Keratinocyte (primary cell): ENCODE results near the gene NOD1. TPM values are rescaled to one million over a fixed set of nuclear protein-coding genes. Genes with fewer than 3 reads are reported as not detected.

Experiments used
- DNase-seq: peaks from one replicate; pipeline ENCODE4 v3.0.0-alpha.2; 2011; ENCODE audit warnings: low read depth, missing footprints, low spot score
- FAIRE-seq: peaks from 2 replicates; lab custom pipeline; 2011; peaks lifted over from hg19 to GRCh38; lab: Jason Lieb, UNC
- H2AFZ ChIP-seq: 2 replicates; pipeline ENCODE4 v1.6.0; 2012; ENCODE audit warnings: low read length, control low read depth, inconsistent platforms; ENCODE audit not compliant: control insufficient read depth
- H3K27ac ChIP-seq: 2 replicates; pipeline ENCODE4 v1.5.1; 2011; ENCODE audit warnings: low read length; ENCODE audit not compliant: control insufficient read depth, insufficient read depth
- H3K27me3 ChIP-seq: 3 replicates; pipeline ENCODE4 v1.6.0; 2011; ENCODE audit warnings: low read length; ENCODE audit not compliant: control insufficient read depth, insufficient read depth; ENCODE audit errors: extremely low read depth
- H3K36me3 ChIP-seq, 2 experiments: 2 replicates in 1 of 2; 3 replicates in 1 of 2; pipeline ENCODE4 v1.5.1; 2011; ENCODE audit warnings: low read length in 2 of 2, mild to moderate bottlenecking in 1 of 2; ENCODE audit not compliant: control insufficient read depth in 2 of 2, insufficient read depth in 2 of 2; ENCODE audit errors: extremely low read depth in 1 of 2
- H3K4me1 ChIP-seq: 3 replicates; pipeline ENCODE4 v1.5.1; 2011; ENCODE audit warnings: low read length; ENCODE audit not compliant: control insufficient read depth, insufficient read depth; ENCODE audit errors: extremely low read depth
- H3K4me2 ChIP-seq: 3 replicates; pipeline ENCODE4 v1.6.0; 2011; ENCODE audit warnings: low read depth, low read length; ENCODE audit not compliant: control insufficient read depth, insufficient read depth; ENCODE audit errors: extremely low read depth
- H3K4me3 ChIP-seq, 3 experiments: fragments of 200-600 bp in 1 of 3; sonication (generic) in 1 of 3; 2 replicates in 2 of 3; 3 replicates in 1 of 3; pipeline ENCODE4 v1.5.1; 2011 to 2016; ENCODE audit warnings: low read length in 3 of 3, mild to moderate bottlenecking in 3 of 3, control low read depth in 2 of 3, inconsistent platforms in 1 of 3, low read depth in 1 of 3, mixed read lengths in 1 of 3, mixed run types in 1 of 3, moderate library complexity in 1 of 3; ENCODE audit not compliant: control insufficient read depth in 2 of 3, insufficient read depth in 2 of 3; ENCODE audit errors: extremely low read depth in 1 of 3
- H3K79me2 ChIP-seq: 2 replicates; pipeline ENCODE4 v1.6.0; 2012; ENCODE audit warnings: low read length; ENCODE audit not compliant: control insufficient read depth, insufficient read depth
- H3K9ac ChIP-seq: 3 replicates; pipeline ENCODE4 v1.6.0; 2011; ENCODE audit warnings: low read length; ENCODE audit not compliant: control insufficient read depth, insufficient read depth; ENCODE audit errors: extremely low read depth
- H3K9me1 ChIP-seq: 3 replicates; pipeline ENCODE4 v1.6.0; 2011; ENCODE audit warnings: low read length; ENCODE audit not compliant: control insufficient read depth, insufficient read depth; ENCODE audit errors: extremely low read depth
- H3K9me3 ChIP-seq: 2 replicates; pipeline ENCODE4 v1.5.1; 2012; ENCODE audit warnings: low read depth, low read length; ENCODE audit not compliant: control insufficient read depth
- H4K20me1 ChIP-seq: 3 replicates; pipeline ENCODE4 v1.6.0; 2011; ENCODE audit warnings: low read length; ENCODE audit not compliant: control insufficient read depth, insufficient read depth; ENCODE audit errors: extremely low read depth
- EZH2 ChIP-seq: IDR thresholded peaks from one replicate; pipeline ENCODE4 v1.6.1; 2012; ENCODE audit warnings: inconsistent platforms, mild to moderate bottlenecking, low read length, moderate library complexity
- dilution Hi-C: fragments of 300-500 bp; cut with MboI; formaldehyde crosslinking; loops from one replicate; pipeline ENCODE4 v1.7.0; 2020; ENCODE audit warnings: low sequenced_read_pairs; ENCODE audit not compliant: extremely low pct_ligation_motif_present
- polyA plus RNA-seq, 5 experiments: library from polyadenylated mRNA; depleted of rRNA in 3 of 5; stranded (reverse) in 3 of 5; stranded (forward) in 1 of 5; unstranded in 1 of 5; fragments of >200 nt; gene quantifications; 1 replicate in 1 of 5; 2 replicates in 3 of 5; 3 replicates in 1 of 5; pipeline versions ENCODE4 v1.2.1 to v1.2.3, GENCODE V29; 2011 to 2012; ENCODE audit warnings: missing spikeins in 2 of 5, low read depth in 1 of 5, low replicate concordance in 1 of 5
- TF ChIP-seq, protein P1 (sequence below), 3 experiments: IDR thresholded peaks in 1 of 3; conservative IDR thresholded peaks in 1 of 3; optimal IDR thresholded peaks in 1 of 3; 2 replicates in 2 of 3; 3 replicates in 1 of 3; pipeline versions ENCODE3 to v1.5.1; 2011; ENCODE audit warnings: low read length in 3 of 3, mild to moderate bottlenecking in 3 of 3, moderate library complexity in 2 of 3, control low read depth in 1 of 3, inconsistent platforms in 1 of 3; ENCODE audit not compliant: insufficient read depth in 2 of 3; ENCODE audit errors: extremely low read depth in 1 of 3

Gene NOD1
- polyA plus RNA-seq, 1 donor (not counting 4 experiments of a cell fraction or from before 2014, with no cell fraction given): 4.3 TPM

DNA sequence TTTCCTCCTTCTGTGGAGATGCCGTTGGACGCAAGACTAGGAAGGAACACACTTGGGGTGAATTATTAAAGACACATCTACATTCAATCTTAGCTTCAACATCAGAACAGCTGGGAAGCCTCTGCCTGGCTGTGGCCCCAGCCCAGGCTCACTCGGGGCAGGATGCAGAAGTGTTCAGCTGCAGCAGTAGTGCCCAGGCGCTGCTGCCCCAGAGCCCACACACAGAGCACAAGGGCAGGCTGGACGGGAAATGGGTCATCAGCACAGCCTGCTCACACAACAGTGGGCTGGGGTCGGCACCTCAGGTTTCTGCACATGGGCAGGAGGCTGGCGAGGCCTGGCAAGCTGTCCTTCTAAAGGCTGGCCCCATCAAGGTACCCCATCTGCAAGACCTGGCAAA lies 42.5 kb downstream of the NOD1 start:
- no peak overlapping the region for H2AFZ ChIP-seq
- H3K27me3 ChIP-seq: no peaks in the 10 kb centered on the region
- H3K4me3 ChIP-seq: no peak overlapping the region
- H3K79me2 ChIP-seq: no peaks in the 10 kb centered on the region
- H3K36me3 ChIP-seq: peaks cover 4 to 11% of the 10 kb centered on the region in 2 experiments
- no peak overlapping the region for H3K27ac ChIP-seq
- H3K4me1 ChIP-seq: no peaks in the 10 kb centered on the region
- H3K9me3 ChIP-seq: no peaks in the 10 kb centered on the region
- H3K9ac ChIP-seq: no peak overlapping the region
- H3K4me2 ChIP-seq: no peak overlapping the region
- no peaks in the 10 kb centered on the region for H3K9me1 ChIP-seq
- dilution Hi-C loops: no loop called here
- TF ChIP-seq, protein P1, sequence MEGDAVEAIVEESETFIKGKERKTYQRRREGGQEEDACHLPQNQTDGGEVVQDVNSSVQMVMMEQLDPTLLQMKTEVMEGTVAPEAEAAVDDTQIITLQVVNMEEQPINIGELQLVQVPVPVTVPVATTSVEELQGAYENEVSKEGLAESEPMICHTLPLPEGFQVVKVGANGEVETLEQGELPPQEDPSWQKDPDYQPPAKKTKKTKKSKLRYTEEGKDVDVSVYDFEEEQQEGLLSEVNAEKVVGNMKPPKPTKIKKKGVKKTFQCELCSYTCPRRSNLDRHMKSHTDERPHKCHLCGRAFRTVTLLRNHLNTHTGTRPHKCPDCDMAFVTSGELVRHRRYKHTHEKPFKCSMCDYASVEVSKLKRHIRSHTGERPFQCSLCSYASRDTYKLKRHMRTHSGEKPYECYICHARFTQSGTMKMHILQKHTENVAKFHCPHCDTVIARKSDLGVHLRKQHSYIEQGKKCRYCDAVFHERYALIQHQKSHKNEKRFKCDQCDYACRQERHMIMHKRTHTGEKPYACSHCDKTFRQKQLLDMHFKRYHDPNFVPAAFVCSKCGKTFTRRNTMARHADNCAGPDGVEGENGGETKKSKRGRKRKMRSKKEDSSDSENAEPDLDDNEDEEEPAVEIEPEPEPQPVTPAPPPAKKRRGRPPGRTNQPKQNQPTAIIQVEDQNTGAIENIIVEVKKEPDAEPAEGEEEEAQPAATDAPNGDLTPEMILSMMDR (optimal IDR thresholded peaks at IDR 0.05 in 1 of 3, IDR thresholded peaks at IDR 0.05 in 1 of 3, conservative IDR thresholded peaks at IDR 0.05 in 1 of 3; ENCODE audit: extremely low read depth in 1 of 3, insufficient read depth in 2 of 3, low read length in 3 of 3): no peak
- no peak for TF ChIP-seq EZH2
- no peak for DNase-seq
- H4K20me1 ChIP-seq: no peaks in the 10 kb centered on the region
- no peak for FAIRE-seq

DNA sequence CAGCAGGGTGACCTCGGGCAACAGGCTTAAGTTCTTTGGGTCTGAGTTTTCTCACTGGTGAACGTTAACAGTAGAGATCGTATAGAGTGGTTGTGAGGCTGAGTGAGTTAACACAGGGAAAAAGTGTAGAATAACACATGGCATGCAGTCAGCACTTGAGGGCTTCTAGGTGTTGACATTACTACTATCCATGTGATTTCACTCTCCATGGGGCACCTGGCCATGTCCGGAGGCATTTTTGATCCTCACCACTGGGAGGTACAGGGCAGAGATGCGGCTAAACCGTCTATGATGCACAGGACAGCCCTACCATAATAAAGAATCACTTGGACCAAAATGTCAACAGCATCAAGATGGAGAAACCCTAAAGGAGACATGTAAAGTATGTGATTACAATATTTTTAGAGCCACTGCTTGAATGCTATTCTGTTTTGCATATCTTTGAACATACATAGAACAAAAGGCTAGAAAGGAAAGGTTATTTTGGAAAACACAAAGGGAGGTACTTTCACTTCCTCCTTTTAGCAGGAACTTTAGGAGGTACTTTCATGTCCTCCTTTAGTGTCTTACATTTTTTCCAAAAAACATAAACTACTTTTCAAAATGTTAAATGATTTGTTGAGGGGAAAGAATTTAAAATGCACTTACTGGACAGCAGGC lies 44.3 kb downstream of the NOD1 start:
- no peaks in the 10 kb centered on the region for H3K27me3 ChIP-seq
- H3K4me3 ChIP-seq: no peak overlapping the region
- H3K36me3 ChIP-seq: peaks cover 4 to 11% of the 10 kb centered on the region in 2 experiments
- dilution Hi-C loops: no loop called here
- H2AFZ ChIP-seq: no peak overlapping the region
- FAIRE-seq (no peak), DNase-seq (no peak)
- H3K9me3 ChIP-seq: no peaks in the 10 kb centered on the region
- H3K79me2 ChIP-seq: no peaks in the 10 kb centered on the region
- no peak overlapping the region for H3K4me2 ChIP-seq
- no peak for TF ChIP-seq EZH2
- TF ChIP-seq, protein P1 (optimal IDR thresholded peaks at IDR 0.05 in 1 of 3, IDR thresholded peaks at IDR 0.05 in 1 of 3, conservative IDR thresholded peaks at IDR 0.05 in 1 of 3; ENCODE audit: extremely low read depth in 1 of 3, insufficient read depth in 2 of 3, low read length in 3 of 3): no peak
- H3K4me1 ChIP-seq: no peaks in the 10 kb centered on the region
- H3K9me1 ChIP-seq: no peaks in the 10 kb centered on the region
- no peak overlapping the region for H3K27ac ChIP-seq
- H4K20me1 ChIP-seq: no peaks in the 10 kb centered on the region
- no peak overlapping the region for H3K9ac ChIP-seq
